ENCODE data around the gene CFAP298.
A peak's percentile ranks its signal among the peaks of the same experiment; 100 is the strongest.

CFAP298 gene

DNA sequence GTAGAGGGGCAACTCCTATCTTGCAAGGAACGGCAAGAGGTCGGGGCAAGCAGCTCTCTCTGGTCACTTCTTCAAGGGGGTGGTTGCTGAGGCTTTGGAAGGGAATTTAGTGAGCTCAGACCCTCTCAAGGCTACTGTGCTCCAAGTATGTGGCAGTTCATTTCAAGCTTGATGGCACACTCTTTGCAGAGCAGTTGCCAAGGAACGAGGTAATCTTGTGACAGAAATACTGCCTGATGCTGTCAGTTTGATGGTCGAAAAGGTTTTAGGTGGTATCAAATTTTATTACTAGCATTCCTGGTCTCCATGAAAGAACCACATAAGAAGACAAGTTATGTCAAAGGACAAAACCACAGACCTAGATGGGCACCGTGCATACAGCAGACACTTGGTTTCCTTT lies 13.1 kb downstream of the CFAP298 start:
- no peak for DNase-seq (ENCODE audit: low read depth)

DNA sequence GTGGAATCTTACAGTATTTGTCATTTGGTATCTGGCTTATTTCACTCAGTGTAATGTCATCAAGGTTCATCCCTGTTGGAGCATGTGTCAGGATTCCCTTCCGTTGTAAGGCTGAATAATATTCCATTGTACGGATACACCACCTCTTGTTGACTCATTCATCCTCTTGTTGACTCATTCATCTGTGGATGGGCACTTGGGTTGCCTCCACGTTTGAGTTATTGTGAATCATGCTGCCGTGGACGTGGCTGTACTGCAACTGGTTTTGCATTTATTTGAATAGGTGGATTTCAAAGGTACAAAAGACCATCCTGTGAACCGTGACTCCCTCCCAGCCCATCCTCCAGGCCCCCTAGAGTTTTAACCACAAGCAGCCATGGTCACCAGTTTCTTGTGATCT lies 15.0 kb downstream of the CFAP298 start:
- peak; percentile 88 for DNase-seq (ENCODE audit: low read depth)

DNA sequence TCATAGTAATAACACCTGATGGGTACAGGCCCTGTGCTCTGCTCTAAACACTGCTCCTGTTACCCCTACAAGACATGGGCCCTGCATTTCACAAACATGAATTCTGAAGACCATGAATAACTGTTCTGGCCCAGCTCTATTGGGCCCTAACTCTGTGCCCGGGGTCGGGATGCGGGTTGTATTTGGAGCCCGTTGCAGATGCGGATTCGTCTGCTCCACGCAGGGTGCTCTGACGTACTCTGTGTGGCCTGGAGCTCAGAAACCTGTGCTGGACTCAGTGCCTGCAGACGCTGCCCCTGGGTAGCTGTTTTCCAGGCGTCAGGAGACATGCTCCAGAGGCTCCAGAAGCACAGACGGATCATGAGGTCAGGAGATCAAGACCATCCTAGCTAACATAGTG lies 16.7 kb downstream of the CFAP298 start:
- DNase-seq (ENCODE audit: low read depth), result no peak

DNA sequence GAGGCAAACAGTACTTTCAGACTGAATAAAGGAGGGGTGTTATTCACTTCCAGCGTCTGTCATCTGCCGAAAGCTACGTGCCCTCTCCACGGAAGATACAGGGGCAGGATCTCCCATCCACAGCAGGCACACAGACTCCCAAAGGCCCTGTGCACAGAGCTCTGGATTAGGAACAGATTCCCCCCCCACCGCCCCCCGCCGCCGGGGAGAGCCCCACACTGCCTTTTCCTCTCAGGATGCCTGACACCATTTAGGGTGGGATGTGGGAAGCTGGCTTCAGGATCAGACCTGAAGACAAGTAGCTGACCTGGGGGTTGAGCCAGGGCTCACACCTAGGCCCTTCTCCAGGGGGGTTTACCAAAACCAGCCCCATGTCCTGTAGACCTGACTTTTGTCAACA lies 18.5 kb downstream of the CFAP298 start:
- DNase-seq (ENCODE audit: low read depth), result no peak

DNA sequence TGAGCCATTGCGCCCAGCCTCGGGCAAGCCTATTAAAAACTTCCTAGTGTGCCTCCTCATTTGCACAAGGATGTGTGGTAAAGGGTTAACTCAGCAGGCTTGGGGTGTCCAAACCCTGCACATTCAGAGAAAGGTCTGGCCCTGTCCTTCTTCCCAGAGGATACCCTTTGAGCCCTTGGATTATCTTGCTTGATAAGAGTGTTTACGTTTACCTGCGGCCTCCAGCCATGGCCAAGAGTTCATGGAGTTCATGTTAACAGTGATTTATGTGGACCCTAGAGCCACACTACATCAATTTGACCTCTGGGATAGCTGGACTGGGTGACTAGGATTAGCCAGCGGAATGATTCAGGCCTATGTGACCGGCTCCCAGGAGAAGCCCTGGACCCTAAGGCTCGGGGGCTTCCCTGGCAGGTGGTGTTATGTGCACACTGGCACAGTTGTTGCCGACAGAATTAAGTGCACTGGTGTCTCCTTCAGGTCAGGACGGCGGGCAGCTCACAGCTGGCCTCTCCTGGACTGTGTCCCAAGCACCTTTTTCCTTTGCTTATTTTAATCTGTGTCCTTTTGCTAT lies 19.2 kb downstream of the CFAP298 start:
- DNase-seq (ENCODE audit: low read depth), result no peak

DNA sequence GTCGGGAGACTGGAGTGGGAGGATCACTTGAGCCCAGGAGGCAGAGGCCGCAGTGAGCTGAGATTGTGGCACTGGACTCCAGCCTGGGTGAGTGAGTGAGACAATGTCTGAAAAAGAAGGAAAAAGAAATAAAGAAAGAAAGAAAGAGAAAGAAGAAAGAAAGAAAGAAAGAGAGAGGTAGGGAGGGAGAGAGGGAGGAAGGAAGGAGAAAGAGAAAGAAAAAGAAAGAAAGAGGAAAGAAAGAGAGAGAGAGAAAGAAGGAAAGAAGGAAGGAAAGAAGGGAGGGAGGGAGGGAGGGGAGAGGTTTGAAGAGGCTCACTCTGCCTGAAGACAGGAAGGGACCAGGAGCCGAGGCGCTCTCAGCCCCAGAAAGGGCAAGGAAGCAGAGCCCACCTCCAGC lies 22.0 kb downstream of the CFAP298 start:
- DNase-seq (ENCODE audit: low read depth), result no peak

DNA sequence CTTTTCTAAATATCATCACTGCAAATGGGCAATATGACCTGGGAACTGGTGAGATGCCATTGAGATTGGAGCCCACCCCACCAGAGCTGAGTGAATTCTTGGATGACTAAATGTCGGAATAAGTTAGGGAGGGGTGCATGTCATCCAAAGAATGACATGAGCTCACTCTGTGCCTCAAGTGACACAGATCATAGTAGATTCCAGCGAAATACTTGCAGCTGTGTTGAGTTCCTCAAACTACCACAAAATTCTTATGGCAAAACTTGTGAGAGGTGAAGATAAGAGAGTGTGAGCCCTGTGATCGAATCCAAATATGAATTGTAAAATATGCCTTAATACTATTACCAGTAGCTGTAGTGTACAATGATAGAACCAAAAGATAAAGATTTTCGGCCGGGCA lies 24.5 kb downstream of the CFAP298 start:
- no peak for DNase-seq (ENCODE audit: low read depth)

DNA sequence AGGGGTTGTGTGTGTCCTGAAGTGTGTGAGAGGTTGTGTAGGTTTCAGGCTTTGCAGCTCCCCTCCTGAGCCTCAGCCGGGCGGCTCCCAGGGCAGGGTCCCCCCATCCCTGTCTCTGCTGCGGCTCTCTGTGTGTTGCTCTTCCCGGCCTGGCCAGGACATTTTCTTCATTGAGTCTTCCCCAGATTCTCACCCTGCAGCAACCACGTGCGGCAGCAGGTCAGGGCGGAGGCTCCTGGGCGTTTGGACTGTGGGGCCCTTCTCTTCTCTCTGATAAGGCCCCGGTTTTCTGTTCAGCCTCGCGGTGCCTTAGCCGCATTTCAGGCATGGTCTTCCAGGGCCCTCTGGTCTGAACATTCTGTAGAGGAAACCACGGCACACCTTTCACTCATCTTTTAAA lies 25.1 kb downstream of the CFAP298 start:
- no peak for DNase-seq (ENCODE audit: low read depth)

DNA sequence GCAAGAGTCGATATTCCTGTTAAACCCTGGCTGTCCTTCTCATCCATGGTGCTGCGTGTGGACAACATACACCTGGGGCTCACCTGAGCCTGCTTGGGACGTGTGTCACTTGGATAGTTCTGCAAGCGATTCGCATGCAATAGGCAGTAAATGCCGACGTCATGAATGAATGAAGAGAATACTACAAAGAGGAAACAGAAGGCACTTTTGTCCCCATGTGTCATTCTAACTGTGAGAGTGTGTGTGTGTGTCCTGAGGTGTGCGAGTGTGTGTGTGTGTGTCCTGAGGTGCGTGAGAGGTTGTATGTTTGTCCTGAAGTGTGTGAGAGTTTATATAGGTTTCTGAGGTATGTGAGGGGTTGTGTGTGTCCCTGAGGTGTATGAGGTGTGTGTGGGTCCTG lies 26.2 kb downstream of the CFAP298 start:
- DNase-seq (ENCODE audit: low read depth), result no peak

DNA sequence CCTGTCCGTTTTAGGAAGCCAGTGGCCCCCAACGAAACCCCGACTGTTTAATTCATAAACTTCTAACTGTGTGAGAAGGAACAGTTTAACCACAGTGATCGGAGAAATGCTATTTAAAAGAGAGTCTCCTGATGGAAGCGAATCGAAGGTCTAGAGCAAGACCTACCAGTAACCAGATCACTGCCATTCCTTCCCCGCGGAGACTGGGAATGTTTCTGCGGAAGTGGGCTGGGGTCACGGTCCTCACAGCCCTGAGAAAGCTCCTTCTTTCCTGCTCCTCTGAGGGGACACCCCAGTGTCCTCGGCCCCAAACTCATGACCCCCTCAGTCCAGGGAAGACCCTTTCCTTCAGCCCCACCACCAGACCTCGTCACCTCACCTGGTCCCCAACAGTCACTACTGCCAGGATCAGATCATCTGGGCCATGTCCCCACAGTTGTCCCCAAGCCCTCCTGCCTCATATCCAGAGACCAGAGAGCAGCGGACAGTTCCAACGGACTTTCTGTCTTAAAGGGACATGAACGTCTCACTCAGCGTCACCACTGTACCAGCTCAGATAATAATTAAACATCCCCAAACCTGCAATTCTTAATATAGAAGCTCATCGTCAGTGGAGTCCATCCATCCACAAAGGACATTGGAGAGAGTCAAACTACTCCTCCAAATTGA lies 27.0 kb downstream of the CFAP298 start, which contains the start of gene TCP10L:
Gene TCP10L (minus strand): TSS at position 482 of the 669 bp plus-strand sequence. CDS start 1,219 bp downstream, outside the sequence.
- no peak for DNase-seq (ENCODE audit: low read depth)

DNA sequence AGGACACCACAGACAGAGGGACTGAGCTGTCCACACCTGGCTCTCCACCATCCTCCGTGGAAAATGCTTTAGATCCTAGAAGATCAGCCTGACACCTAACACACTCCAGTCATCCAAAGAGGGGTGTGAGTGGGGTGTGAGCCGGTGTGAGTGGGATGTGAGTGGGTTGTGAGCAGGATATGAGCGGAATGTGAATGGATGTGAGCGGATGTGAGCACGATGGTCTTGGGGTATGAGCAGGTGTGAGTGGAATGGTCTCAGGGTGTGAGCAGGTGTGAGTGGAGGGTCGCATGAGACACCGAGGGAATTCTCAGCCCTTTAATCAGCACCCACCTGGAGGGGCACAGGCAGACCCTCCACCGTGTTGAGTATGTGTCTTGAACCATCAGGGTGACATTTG lies 27.7 kb downstream of the CFAP298 start:
- no peak for DNase-seq (ENCODE audit: low read depth)

DNA sequence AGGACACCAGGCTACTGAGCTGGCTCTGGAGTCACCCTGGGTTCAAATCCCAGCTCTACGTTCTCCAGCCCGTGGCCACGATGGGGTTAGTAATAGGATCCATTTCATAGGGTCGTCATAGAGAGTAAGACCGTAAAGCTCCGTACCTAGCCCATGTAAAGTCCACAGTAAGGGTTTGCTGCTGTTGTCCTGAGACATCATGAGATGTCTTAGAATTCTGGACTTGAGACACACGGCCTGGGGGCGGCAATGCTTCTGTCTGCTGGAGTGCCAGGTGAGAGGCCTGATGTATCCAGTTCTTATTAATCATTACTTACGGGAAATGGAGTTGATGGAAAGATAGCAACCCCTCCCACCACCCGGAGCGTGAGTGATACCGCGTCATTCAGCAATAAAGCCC lies 30.4 kb downstream of the CFAP298 start:
- no peak for DNase-seq (ENCODE audit: low read depth)

DNA sequence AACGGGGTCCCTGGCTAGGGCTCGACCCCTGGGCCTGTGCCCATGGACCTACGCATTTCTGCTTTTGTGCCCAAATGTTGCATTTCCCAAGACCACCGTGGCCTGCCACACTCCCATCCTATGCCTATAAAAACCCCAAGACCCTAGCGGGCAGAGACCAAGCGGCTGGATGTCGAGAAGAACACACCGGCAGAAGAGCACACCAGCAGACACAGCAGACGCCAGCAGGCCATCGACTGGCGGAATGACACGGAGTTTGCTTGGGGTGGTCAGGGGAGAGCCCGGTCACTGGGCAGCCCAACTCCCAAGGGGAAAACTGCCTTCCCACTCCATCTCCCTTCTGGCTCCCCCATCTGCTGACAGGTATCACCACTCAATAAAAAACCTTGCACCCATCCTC lies 31.2 kb downstream of the CFAP298 start:
- no peak for DNase-seq (ENCODE audit: low read depth)

DNA sequence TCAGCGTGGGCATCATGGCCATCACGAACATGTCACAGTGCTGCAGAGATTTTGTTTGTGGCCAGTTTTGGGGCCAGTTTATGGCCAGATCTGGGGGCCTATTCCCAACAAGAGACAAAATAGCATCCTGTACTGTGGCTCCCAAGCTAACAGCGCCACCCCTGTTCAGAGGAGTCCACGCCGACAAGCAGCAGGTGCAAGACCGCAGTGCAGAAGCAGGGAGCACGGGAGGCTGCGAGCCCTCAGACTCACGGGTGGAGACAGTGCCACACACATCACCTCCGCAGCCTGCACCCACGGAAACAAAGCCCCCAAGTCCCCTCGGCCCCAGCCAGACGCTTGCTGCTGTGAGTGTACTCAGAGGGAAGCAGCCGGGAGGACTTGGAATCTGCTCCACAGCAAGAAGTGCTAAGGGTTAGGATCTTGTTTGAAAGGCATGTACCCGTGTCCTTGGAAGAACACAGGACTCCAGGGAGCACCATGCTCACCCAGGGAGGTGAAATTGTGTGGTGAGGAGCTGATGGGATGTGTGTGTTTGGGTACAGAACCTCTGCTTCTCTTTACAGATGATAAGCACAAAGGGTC lies 34.0 kb downstream of the CFAP298 start:
- no peak for DNase-seq (ENCODE audit: low read depth)

DNA sequence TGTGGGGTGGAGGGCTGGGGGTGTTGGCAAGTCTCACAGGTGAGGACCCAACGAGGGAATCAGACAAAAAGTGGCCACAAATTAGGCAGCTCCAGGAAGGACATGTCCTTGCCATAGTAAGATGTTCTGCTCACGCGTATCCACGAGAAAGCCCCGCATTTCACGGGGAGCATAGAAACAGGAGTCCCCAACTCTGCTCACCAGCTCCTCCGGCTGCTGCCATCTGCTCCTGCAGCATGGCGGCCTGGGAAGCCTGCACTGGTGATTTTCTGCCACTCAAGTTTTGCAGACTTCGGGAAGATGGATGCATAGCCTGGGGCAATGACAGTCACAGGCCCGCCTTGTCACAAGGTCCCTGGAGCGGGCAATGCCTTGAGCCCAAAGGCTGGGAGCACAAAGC lies 36.2 kb downstream of the CFAP298 start:
- DNase-seq (ENCODE audit: low read depth), result no peak

DNA sequence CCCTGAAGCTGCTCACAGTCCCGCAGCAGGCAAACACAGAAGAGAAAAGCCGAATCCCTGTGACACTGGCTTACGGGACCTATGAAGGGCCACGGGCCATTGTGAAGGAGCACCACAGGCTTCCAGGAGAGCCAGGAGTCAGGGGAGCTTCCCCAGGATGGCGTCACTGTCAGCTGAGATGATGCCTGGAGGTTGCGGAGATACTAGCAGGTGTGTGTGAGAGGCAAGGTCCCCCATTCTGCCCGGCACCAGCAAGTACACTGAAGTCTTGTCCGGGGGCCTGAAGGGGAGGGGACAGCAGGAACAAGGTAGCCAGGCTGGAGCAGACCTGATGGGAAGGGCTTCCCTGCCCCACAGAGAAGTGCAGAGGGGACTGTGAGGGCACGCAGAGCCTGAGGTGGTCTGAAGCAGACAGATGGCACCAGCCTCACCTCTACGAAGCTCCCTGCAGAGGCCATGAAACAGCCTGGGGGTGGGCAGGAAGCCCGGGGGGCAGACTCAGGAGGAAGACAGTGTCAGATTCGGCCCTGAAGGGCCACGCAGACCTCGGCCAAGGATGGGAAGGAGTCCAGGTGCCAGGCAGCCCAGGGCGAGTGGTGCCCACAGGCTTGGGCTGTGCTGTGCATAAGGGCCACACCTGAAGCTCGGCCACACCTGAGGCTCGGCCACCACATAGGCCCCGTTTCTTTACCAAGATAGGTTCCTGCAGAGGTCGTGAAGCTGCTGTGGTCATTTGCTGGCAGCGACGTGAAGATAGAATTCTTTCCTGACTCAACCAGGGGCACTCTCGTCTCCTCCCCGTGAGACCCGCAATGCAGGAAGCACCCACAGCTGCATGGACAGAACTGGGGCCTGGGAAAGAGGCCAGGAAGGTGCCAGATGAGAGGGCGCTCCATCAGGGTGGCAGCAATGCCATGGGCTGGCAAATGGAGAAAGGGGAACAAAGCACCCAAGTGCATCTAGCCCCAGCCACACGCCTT lies 36.9 kb downstream of the CFAP298 start:
- no peak for DNase-seq (ENCODE audit: low read depth)

DNA sequence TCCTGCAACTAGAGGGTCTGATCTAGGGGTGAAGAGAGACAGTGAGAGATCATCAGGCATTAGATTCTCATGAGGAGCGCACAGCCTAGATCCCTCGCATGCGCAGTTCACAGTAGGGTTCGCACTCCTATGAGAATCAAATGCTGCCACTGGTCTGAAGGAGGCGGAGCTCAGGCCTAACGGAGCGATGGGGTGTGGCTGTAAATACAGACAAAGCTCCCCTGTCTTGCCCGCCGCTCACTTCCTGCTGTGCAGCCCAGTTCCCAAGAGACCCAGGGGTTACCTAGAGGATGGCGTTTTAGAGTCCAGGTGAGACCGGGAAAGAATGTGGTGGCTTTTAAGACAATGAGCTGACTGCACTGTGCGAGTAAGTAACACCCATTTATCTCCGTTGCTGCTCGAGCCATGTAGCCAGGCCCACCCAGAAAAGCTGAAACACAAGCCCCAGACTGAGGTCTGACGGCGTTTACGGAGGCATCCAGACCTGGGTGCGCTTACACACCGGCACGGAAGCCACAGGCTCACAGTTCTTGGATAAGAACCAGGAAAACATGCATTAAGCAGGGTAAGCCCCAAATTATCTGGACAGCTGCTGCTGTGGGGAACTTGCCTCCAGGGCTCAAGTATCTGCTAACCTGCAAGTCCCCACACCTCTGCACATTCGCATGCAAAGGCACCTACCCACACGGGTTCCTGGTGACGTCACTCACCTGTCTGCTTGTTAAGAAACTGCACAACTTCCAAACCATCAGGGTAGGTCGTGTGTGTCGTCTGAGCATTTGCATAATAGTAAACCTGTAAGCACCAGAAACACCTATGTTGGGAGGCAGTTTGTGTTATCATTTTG lies 39.4 kb downstream of the CFAP298 start:
- DNase-seq (ENCODE audit: low read depth), result no peak

DNA sequence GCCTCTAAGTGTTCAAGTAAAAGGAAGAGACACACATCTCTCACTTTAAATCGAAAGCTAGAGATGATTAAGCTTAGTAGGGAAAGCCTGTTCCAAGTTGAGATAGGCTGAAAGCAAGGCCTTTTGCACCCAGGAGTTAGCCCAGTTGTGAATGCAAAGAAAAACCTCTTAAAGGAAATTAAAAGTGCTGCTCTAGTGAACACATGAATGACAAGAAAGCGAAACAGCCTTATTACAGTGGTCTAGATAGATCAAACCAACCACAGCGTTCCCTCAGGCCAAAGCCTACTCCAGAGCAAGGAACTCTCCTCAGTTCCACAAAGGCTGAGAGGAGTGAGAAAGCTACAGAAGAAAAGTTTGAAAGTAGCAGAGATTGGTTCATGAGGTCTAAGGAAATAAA lies 41.7 kb downstream of the CFAP298 start:
- no peak for DNase-seq (ENCODE audit: low read depth)

DNA sequence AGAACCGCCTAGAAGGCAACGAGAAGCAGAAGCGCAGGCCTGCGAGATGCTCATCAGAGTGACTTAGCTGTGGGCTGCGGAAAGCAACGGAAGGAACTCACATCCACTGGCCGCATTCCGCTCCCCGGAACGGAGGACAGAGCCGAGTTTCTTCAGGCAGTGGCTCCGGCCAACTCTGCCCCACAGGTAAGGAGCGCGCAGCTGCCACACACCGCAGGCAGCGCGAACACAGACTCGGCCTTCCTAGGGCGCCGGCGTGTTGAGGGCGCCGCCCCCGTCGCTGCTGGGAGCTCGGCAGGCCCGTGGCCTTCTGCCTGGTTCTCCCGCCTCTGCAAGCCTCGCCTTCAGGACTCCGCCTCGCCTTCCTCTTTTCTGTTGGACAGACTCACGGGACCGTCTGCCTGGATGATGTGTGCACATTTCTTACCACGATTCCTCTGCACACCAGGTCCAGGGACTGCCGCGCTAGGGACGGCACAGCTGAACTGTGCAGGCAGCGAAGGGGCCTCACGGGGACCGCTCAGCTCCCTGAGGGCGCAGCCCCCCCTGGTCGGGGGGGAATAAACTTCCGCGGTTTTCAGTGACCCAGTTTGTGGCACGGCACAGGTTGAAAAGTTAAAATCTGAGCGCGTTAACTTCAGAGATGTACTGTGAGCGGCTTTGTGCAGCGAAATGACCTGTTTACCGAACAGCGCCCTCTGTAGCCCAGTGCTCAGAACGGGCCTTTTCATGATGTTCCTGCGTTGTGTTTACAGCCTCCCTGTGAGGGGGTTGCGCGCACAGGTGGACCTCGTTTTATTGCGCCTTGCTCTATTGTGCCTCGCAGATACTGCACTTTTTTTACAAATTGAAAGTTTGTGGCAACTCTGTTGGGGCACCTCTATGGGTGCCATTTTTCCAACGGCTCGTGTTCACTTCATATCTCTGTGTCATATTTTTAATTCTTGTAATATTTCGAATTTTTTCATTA lies 42.6 kb downstream of the CFAP298 start:
- peak; percentile 80 for DNase-seq (ENCODE audit: low read depth)

DNA sequence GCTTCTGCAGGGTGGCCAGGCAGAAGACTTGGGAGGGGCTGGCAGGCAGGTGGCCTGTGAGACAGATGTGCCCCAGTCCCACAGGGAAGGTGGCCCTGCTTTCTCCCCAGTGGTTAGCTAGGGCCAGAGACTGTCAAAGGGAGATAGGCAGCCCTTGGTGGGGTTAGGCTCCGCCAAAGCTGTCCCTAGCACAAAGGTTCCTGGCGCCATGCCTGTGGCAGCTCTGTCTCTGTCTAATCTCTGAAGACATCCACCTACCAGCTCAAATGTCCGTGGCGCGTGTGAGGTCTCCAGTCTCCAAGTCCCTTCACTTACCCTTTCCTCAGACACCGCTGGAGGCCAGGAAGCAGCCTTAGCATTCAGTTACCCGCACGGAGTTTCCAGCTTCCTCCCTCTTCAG lies 44.6 kb downstream of the CFAP298 start:
- no peak for DNase-seq (ENCODE audit: low read depth)

Measured in iris pigment epithelial cell (primary cell).